ENCODE data around the gene PRIMA1.

The PRIMA1 gene

DNA sequence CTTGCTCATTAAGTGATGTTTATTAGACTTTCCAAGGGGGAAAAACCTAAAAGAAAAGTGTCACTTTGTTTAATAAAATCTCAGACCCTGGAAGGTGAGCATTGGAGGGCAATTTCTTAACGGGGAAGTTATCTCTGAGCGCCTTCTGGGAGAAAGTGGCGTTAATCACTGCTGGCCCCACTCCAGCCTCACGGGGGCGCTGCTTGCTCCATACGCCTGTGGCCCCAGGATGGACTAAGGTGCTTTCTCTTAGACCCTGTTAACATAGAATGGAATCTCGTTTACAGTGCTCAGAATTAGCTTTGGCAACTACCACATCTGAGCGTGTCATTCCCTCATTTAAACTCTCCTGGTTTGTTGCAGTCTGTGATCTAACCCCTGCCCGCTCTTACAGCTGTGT, 16.4 kb upstream of the PRIMA1 start:
- TF ChIP-seq, protein P1, sequence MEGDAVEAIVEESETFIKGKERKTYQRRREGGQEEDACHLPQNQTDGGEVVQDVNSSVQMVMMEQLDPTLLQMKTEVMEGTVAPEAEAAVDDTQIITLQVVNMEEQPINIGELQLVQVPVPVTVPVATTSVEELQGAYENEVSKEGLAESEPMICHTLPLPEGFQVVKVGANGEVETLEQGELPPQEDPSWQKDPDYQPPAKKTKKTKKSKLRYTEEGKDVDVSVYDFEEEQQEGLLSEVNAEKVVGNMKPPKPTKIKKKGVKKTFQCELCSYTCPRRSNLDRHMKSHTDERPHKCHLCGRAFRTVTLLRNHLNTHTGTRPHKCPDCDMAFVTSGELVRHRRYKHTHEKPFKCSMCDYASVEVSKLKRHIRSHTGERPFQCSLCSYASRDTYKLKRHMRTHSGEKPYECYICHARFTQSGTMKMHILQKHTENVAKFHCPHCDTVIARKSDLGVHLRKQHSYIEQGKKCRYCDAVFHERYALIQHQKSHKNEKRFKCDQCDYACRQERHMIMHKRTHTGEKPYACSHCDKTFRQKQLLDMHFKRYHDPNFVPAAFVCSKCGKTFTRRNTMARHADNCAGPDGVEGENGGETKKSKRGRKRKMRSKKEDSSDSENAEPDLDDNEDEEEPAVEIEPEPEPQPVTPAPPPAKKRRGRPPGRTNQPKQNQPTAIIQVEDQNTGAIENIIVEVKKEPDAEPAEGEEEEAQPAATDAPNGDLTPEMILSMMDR (IDR thresholded peaks at IDR 0.05; ENCODE audit: borderline replicate concordance, insufficient read depth, low read depth, low read length) = peak; percentile 33; the same call in 1 of the 2 replicates

DNA sequence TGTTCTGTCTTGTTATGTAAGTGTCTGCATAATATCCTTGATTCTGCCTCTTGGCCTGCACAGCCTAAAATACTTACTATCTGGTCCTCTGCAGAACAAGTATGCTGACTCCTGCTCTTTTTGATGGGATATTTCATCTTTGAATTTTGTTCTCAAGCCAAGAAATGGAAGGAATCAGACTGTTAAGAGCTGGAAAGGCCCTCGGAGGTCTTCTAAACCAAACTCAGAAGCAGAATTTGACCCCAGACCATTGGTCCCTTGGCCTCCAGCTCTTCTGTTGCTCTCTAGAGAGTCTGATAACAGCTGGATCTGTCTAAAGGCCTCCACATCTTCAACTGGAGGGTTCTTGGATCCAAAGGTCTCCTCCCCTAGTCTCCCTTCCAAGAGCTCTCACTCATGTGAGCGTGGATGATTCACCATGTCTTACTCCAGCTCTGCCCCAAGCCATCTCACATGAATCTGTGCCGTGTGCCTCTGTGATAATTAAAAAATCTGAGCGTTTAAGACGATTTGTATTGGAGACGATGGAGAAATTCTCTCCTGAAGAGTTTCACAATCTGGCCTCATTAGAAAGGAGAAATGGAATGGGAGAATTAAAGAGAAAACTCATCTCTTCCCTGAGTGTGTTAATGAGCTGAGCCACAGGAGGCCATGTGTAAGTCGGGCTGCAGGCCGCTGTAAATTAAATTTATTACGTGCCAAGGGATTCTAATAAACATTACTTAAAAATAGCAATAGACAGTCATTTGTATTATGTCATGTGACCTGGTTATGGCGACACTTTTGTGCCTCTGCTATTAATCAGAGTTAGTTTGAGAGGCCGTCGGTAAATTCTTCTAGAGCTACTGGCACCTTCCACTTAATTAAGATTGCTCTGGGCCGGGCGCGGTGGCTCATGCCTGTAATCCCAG, 15.4 kb upstream of the PRIMA1 start:
- TF ChIP-seq, protein P1 (IDR thresholded peaks at IDR 0.05; ENCODE audit: borderline replicate concordance, insufficient read depth, low read depth, low read length) = no peak
- H3K4me3 ChIP-seq (ENCODE audit: low read depth, low read length) = no peak overlapping the region

More for the DNA sequence above, 16.4 kb upstream of the PRIMA1 start:
- H3K4me3 ChIP-seq (ENCODE audit: low read depth, low read length) = no peak overlapping the region

DNA sequence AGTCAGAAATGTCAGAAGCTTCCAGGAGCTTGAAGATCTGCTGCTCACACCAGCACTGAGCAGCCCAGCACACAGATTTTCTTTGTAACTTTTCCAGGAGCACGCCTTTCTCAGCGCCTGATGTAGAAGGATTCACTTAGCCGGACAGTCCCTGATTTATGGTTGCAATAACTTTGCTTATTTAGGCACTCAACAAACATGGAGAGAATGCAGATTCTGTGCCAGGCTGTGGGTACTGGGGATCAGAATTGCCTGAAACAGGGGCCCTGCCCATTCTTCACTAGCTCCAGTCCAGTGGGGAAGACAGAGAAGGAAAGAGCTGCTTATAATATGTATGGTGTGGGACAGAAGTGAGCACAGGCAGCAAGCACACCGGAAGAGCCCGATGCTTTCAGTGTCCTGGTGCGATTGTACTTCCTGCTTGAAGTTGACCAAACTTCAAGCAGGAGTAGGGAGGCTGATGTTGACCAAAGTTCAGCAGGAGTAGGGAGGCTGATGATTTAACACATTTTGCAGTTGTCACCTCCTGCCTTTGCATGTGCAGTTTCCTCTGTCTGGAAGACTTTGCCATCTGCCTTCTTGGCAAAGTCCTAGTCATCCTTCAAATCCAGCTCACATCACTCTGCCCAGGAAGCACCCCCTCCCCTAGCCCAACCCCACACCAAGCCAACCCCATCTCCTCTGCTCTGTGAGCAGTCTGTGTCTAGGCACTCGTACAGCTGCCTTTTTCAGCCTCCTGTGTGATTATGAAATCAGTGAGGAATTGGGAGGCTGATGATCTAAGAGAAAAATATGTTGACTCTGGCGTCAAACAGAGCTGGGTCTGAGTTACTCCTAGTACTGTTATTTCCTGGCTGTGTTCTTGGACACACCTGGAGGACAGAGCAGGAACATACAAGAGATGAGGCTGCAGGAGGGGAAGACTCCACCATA, 12.0 kb upstream of the PRIMA1 start:
- TF ChIP-seq, protein P1 (IDR thresholded peaks at IDR 0.05; ENCODE audit: borderline replicate concordance, insufficient read depth, low read depth, low read length) = no peak
- no peak overlapping the region for H3K4me3 ChIP-seq (ENCODE audit: low read depth, low read length)

DNA sequence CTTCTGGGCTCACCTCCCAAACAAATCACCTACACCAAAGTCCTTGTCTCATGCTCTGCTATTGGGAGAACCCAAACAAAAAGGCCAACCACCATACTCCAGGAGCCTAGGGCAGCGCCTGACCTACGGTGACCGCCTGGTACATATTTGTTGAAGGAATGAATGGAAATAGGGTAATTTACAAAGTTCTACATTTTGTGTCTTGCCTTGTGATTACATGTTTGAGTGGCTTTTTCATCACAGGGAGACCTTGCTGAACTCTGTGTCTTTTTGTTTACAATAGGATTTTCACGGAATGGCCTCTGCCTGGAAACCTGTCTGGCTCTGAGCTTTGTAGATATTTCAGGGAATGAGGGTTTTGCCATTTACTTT, 11.3 kb upstream of the PRIMA1 start:
- no peak overlapping the region for H3K4me3 ChIP-seq (ENCODE audit: low read depth, low read length)
- TF ChIP-seq, protein P1 (IDR thresholded peaks at IDR 0.05; ENCODE audit: borderline replicate concordance, insufficient read depth, low read depth, low read length) = no peak

DNA sequence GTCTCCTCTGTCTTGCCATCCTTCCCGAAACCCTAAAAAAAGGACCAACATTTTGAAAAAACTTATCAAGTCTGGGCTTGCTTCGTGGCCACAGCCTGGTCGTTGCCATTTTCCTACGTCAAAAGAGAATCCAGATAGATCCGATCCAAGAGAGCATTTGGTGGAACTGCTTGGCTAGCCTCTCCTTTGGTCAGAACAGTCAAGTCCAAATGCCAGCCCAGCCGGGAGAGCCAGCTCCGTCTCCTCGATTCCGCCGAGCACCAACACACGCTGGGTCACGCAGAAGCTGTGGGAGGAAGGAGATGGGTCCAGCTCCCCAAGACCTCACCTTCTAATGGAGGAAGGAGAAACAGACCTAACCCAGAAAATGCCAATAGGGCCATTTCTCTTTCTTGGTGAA, 9.3 kb upstream of the PRIMA1 start:
- H3K4me3 ChIP-seq (ENCODE audit: low read depth, low read length) = no peak overlapping the region
- TF ChIP-seq, protein P1 (IDR thresholded peaks at IDR 0.05; ENCODE audit: borderline replicate concordance, insufficient read depth, low read depth, low read length) = no peak

DNA sequence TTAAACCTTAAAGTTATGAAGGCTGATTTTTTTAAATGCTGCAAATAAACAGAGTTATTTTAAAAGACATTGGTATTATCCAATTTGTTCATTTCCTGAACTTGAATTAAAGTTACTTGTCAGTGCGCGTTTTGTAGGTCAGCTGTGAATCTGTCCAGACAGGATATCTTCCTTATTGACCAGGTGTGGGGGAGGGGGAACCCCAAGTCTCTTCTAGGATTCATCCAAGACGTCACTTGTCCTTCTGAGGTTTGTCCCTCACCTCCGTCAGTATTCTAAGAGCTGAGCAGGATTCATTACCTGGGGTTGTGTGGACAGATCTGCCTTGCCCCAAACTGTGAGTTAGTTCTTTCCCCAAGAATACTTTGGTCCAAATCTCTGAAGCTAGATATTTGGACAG, 8.8 kb upstream of the PRIMA1 start:
- TF ChIP-seq, protein P1 (IDR thresholded peaks at IDR 0.05; ENCODE audit: borderline replicate concordance, insufficient read depth, low read depth, low read length) = no peak
- H3K4me3 ChIP-seq (ENCODE audit: low read depth, low read length) = no peak overlapping the region
